PC-9 (cell line): ENCODE measurements around the gene ZSWIM1. TPM values are rescaled to one million over a fixed set of nuclear protein-coding genes. Genes with fewer than 3 reads are reported as not detected.
"Not testable (repeated sequence)": the region's sequence is repeated elsewhere in the genome, so short reads cannot be mapped to it uniquely, and the experiment has no call there.

Experiments used
- BruUV-seq: library from RNA; stranded (reverse); fragments of 400-500 nt; replicated peaks from 2 replicates; lab custom pipeline; 2021; lab: Mats Ljungman, UMichigan
- CTCF ChIA-PET: fragments of 300-600 bp; sonication (Branson Sonifier 250); formaldehyde crosslinking; loops from one replicate; lab custom pipeline; 2022; ENCODE audit warnings: antibody characterized with exemption; lab: Charles Lee
- POLR2A ChIA-PET: fragments of 300-600 bp; sonication (Branson Sonifier 250); formaldehyde crosslinking; loops from one replicate; lab custom pipeline; 2022; ENCODE audit warnings: antibody characterized with exemption; ENCODE audit not compliant: unreplicated experiment; lab: Charles Lee
- DNase-seq, 2 experiments: peaks; one replicate each; pipeline versions ENCODE4 v3.0.0 to v3.0.0-alpha.2; 2015 to 2022; ENCODE audit warnings: mixed read lengths in 1 of 2
- H2AFZ ChIP-seq: fragments of 200-600 bp; sonication (generic); 2 replicates; pipeline ENCODE4 v1.8.1; 2017; ENCODE audit warnings: antibody characterized with exemption
- H3F3A ChIP-seq: fragments of 200-600 bp; sonication (generic); 2 replicates; pipeline ENCODE4 v1.8.1; 2017; ENCODE audit warnings: antibody characterized with exemption, mild to moderate bottlenecking, low read depth; ENCODE audit not compliant: insufficient read depth
- H3K27ac ChIP-seq: fragments of 200-600 bp; sonication (generic); 2 replicates; pipeline ENCODE4 v1.6.1; 2016; ENCODE audit warnings: mixed run types
- H3K27me3 ChIP-seq: fragments of 200-600 bp; sonication (generic); 2 replicates; pipeline ENCODE4 v1.6.1; 2016; ENCODE audit warnings: low read depth, mixed run types; ENCODE audit not compliant: insufficient read depth
- H3K36me3 ChIP-seq: fragments of 200-600 bp; sonication (generic); 2 replicates; pipeline ENCODE4 v1.6.1; 2016; ENCODE audit warnings: low read depth, mixed run types
- H3K4me1 ChIP-seq: fragments of 200-600 bp; sonication (generic); replicated peaks from 2 replicates; pipeline ENCODE4 v1.6.1; 2016; ENCODE audit warnings: mixed run types; ENCODE audit not compliant: insufficient read depth
- H3K4me2 ChIP-seq: fragments of 200-600 bp; sonication (generic); 2 replicates; pipeline ENCODE4 v1.6.1; 2017; ENCODE audit warnings: mixed run types
- H3K4me3 ChIP-seq: fragments of 200-600 bp; sonication (generic); 2 replicates; pipeline ENCODE4 v1.6.1; 2016; ENCODE audit warnings: mixed run types
- H3K79me2 ChIP-seq: fragments of 200-600 bp; sonication (generic); 2 replicates; pipeline ENCODE4 v1.6.1; 2017; ENCODE audit warnings: low read depth, mixed run types
- H3K9me2 ChIP-seq: fragments of 200-600 bp; sonication (generic); 2 replicates; pipeline ENCODE4 v1.8.1; 2017; ENCODE audit warnings: mild to moderate bottlenecking; ENCODE audit not compliant: insufficient read depth
- H3K9me3 ChIP-seq: fragments of 200-600 bp; sonication (generic); 2 replicates; pipeline ENCODE4 v1.8.1; 2016; ENCODE audit warnings: low read depth; ENCODE audit not compliant: insufficient read depth
- H4K20me1 ChIP-seq: fragments of 200-600 bp; sonication (generic); 2 replicates; pipeline ENCODE4 v1.8.1; 2017; ENCODE audit not compliant: insufficient read depth
- CTCF ChIP-seq: fragments of 200-600 bp; sonication (generic); conservative IDR thresholded peaks from 2 replicates; pipeline ENCODE4 v1.6.1; 2017; ENCODE audit warnings: mixed run types, antibody characterized with exemption, mild to moderate bottlenecking, moderate library complexity
- EZH2 ChIP-seq: fragments of 200-600 bp; sonication (generic); IDR thresholded peaks from 2 replicates; pipeline ENCODE4 v1.8.0; 2017; ENCODE audit warnings: antibody characterized with exemption, low read depth
- intact Hi-C: fragments of 100-400 bp; cut with micrococcal nuclease; formaldehyde crosslinking; loops from one replicate; pipeline ENCODE4 v1.10.0; 2022; ENCODE audit not compliant: unreplicated experiment
- total RNA-seq: library from RNA; stranded (reverse); gene quantifications from 2 replicates; pipeline ENCODE4 v1.2.3, GENCODE V29; 2021

The ZSWIM1 gene
- total RNA-seq, 1 experiment from 2014 or later, result 13.2 TPM

GRCh38 chr20:45927071-45927878, 46.2 kb downstream of the ZSWIM1 start:
- no peaks in the 10 kb centered on the region for H3K27me3 ChIP-seq
- peaks cover 22% of the 10 kb centered on the region for H3F3A ChIP-seq
- POLR2A ChIA-PET, result interaction anchor here (0.5 kb wide), 1 partner anchor 12 kb away, joined by 3 read pairs; no protein-coding TSS in a partner anchor
- no peaks in the 10 kb centered on the region for H3K36me3 ChIP-seq
- no peak overlapping the region for H2AFZ ChIP-seq
- TF ChIP-seq EZH2 (no peak), CTCF (no peak)
- H3K4me3 ChIP-seq, result no peak overlapping the region
- no peaks in the 10 kb centered on the region for H3K9me2 ChIP-seq
- intact Hi-C loops, result no loop called here
- BruUV-seq, result no TSS peak
- no peak overlapping the region for H3K4me2 ChIP-seq
- DNase-seq, result no peak
- CTCF ChIA-PET, result interaction anchor here (0.7 kb wide), 1 partner anchor 138 kb away, joined by 3 read pairs; no protein-coding TSS in a partner anchor
- no peak overlapping the region for H3K27ac ChIP-seq
- no peaks in the 10 kb centered on the region for H3K9me3 ChIP-seq
- H3K4me1 ChIP-seq, result no peaks in the 10 kb centered on the region
- H4K20me1 ChIP-seq, result peaks cover 16% of the 10 kb centered on the region; the same call in 1 of the 2 replicates
- peaks cover 3% of the 10 kb centered on the region; the same call in 1 of the 2 replicates for H3K79me2 ChIP-seq

- H3K36me3 ChIP-seq, H3K27me3 ChIP-seq, H3K27ac ChIP-seq, H3K4me3 ChIP-seq, H3K9me3 ChIP-seq, H2AFZ ChIP-seq, H3K4me2 ChIP-seq, CTCF ChIA-PET, intact Hi-C loops, DNase-seq, H3K9me2 ChIP-seq, BruUV-seq: not testable (repeated sequence)
- Histone ChIP-seq H4K20me1 (peaks cover 27% of the 10 kb centered on the region), H3K4me1 (peaks cover 11% of the 10 kb centered on the region), H3K79me2 (peaks cover 35% of the 10 kb centered on the region), H3F3A (peaks cover 31% of the 10 kb centered on the region)
- POLR2A ChIA-PET, result interaction anchor here (0.6 kb wide), 1 partner anchor 55 kb away, joined by 8 read pairs; no protein-coding TSS in a partner anchor
Observed at GRCh38 chr20:45931680-45932079, 50.7 kb downstream of the ZSWIM1 start.

GRCh38 chr20:45933266-45934045, 52.4 kb downstream of the ZSWIM1 start:
- H3K36me3 ChIP-seq, result peaks cover 5% of the 10 kb centered on the region; the same call in 1 of the 2 replicates
- BruUV-seq, result TSS peak; percentile 46
- DNase-seq, result peak; percentile 75 to 76
- peak overlapping the region; percentile 92 for H3K4me2 ChIP-seq
- peak overlapping the region; percentile 73 for H3K4me3 ChIP-seq
- H3K9me3 ChIP-seq, result no peaks in the 10 kb centered on the region
- H3K27me3 ChIP-seq, result no peaks in the 10 kb centered on the region
- no peak overlapping the region; the same call in 1 of the 2 replicates for H2AFZ ChIP-seq
- CTCF ChIA-PET, result interaction anchor here (1.1 kb wide), 1 partner anchor 36 kb away, joined by 3 read pairs; no protein-coding TSS in a partner anchor
- peaks cover 27% of the 10 kb centered on the region for H4K20me1 ChIP-seq
- POLR2A ChIA-PET, result interaction anchor here (0.6 to 1.3 kb wide), 6 partner anchors 11 to 518 kb away, joined by 3 to 17 read pairs (median 4); no protein-coding TSS in a partner anchor
- TF ChIP-seq EZH2 (no peak), CTCF (peak; percentile 56; the same call in 1 of the 2 replicates)
- peaks cover 39% of the 10 kb centered on the region for H3K79me2 ChIP-seq
- peak overlapping the region; percentile 93; the same call in 1 of the 2 replicates for H3K27ac ChIP-seq
- peaks cover 11% of the 10 kb centered on the region for H3K4me1 ChIP-seq
- no peaks in the 10 kb centered on the region for H3K9me2 ChIP-seq
- intact Hi-C loops, result loop anchor here (1.0 to 2.0 kb wide), 3 partner anchors 23 to 39 kb away; partner anchors contain the start of gene ZNF335
- peaks cover 20% of the 10 kb centered on the region for H3F3A ChIP-seq
